T-helper 1 cell treated with Interleukin-12 subunit alpha and Interleukin-12 subunit beta and Interleukin-4 antibody, amounts not matched to agents 30 ng/mL and 1 ng/mL, for 36 hours (primary cell): ENCODE data around the gene ABHD1. TPM values are rescaled to one million over a fixed set of nuclear protein-coding genes. Genes with fewer than 3 reads are reported as not detected.
"Not testable (repeated sequence)": the region's sequence is repeated elsewhere in the genome, so short reads cannot be mapped to it uniquely, and the experiment has no call there.

Source experiments
- intact Hi-C: fragments of 100-400 bp; cut with micrococcal nuclease; formaldehyde crosslinking; loops from one replicate; pipeline ENCODE4 v1.15.1; 2024
- total RNA-seq: library from RNA; stranded (reverse); gene quantifications from 2 replicates; pipeline ENCODE4 v1.2.3, GENCODE V29; 2022

The ABHD1 gene
- total RNA-seq, result 0.24 and 0.54 TPM in 2 replicates

- intact Hi-C loops, result loop anchor here (1.0 kb wide), 4 partner anchors 11 to 94 kb away; partner anchors contain the start of genes ATRAID, CAD, PREB and SLC5A6
These were observed at the start of gene ABHD1 for GRCh38 chr2:27123302-27124150. Gene ABHD1, plus strand, starts transcription at chr2:27123815. Its CDS starts 134 bp downstream, at chr2:27123949.

GRCh38 chr2:27074738-27075565, 48.7 kb upstream of the ABHD1 start:
- intact Hi-C loops, result loop anchor here (5.0 kb wide), 3 partner anchors 552 to 1817 kb away; partner anchors contain the start of genes ADGRF3, CCDC121, GPN1 and SELENOI

- intact Hi-C loops, result not testable (repeated sequence)
These were observed 48.1 kb upstream of the ABHD1 start for GRCh38 chr2:27075566-27075871.

GRCh38 chr2:27076323-27076722, 47.3 kb upstream of the ABHD1 start:
- intact Hi-C loops, result no loop called here

GRCh38 chr2:27077231-27077630, 46.4 kb upstream of the ABHD1 start:
- intact Hi-C loops, result no loop called here

- intact Hi-C loops, result no loop called here
These were observed 45.1 kb upstream of the ABHD1 start, which contains the start of gene EMILIN1 for GRCh38 chr2:27078267-27079194. Gene EMILIN1, plus strand, starts transcription at chr2:27078615. Its CDS starts 451 bp downstream, at chr2:27079066.

GRCh38 chr2:27079233-27080139, 44.1 kb upstream of the ABHD1 start:
- intact Hi-C loops, result loop anchor here (2.0 to 10.0 kb wide), 4 partner anchors 292 to 1795 kb away; partner anchors contain the start of genes CENPA, IFT172, SLC4A1AP and SUPT7L

- intact Hi-C loops, result loop anchor here (2.0 to 10.0 kb wide), 4 partner anchors 293 to 1795 kb away; partner anchors contain the start of genes CENPA, IFT172, SLC4A1AP and SUPT7L
These were observed 43.5 kb upstream of the ABHD1 start for GRCh38 chr2:27080140-27080469.

- intact Hi-C loops, result loop anchor here (2.0 to 10.0 kb wide), 4 partner anchors 293 to 1794 kb away; partner anchors contain the start of genes CENPA, IFT172, SLC4A1AP and SUPT7L
These were observed 43.0 kb upstream of the ABHD1 start for GRCh38 chr2:27080603-27080936.

- intact Hi-C loops, result loop anchor here (1.0 to 10.0 kb wide), 14 partner anchors 11 to 1793 kb away; partner anchors contain the start of genes ADGRF3, AGBL5, ATRAID and CENPA
These were observed 41.4 kb upstream of the ABHD1 start for GRCh38 chr2:27081984-27082772.

- intact Hi-C loops, result loop anchor here (5.0 to 10.0 kb wide), 3 partner anchors 296 to 1792 kb away; partner anchors contain the start of genes CENPA, SLC4A1AP, SUPT7L and TRMT61B
These were observed 40.7 kb upstream of the ABHD1 start for GRCh38 chr2:27082773-27083409.

GRCh38 chr2:27083410-27084296, 40.0 kb upstream of the ABHD1 start:
- intact Hi-C loops, result loop anchor here (5.0 to 10.0 kb wide), 3 partner anchors 296 to 1791 kb away; partner anchors contain the start of genes CENPA, SLC4A1AP, SUPT7L and TRMT61B

- intact Hi-C loops, result loop anchor here (5.0 to 10.0 kb wide), 3 partner anchors 297 to 1790 kb away; partner anchors contain the start of genes CENPA, SLC4A1AP, SUPT7L and TRMT61B
These were observed 39.1 kb upstream of the ABHD1 start for GRCh38 chr2:27084297-27085061.

GRCh38 chr2:27085062-27085672, 38.4 kb upstream of the ABHD1 start:
- intact Hi-C loops, result loop anchor here (10.0 kb wide), 2 partner anchors 580 to 1790 kb away; partner anchors contain the start of genes SLC4A1AP, SUPT7L and TRMT61B

- intact Hi-C loops, result loop anchor here (1.0 to 10.0 kb wide), 13 partner anchors 11 to 1789 kb away; partner anchors contain the start of genes AGBL5, ATRAID, CAD and GTF3C2
These were observed 37.9 kb upstream of the ABHD1 start for GRCh38 chr2:27085673-27086089.
